HG03175 (cell line): ENCODE data around the gene ARMC6.
A peak's percentile ranks its signal among the peaks of the same experiment; 100 is the strongest.

Experiments
- ATAC-seq: cut with Tn5 transposase; IDR thresholded peaks from one replicate; pipeline ENCODE4 v1.9.1; 2021; ENCODE audit warnings: mild to moderate bottlenecking, moderate library complexity; ENCODE audit not compliant: unreplicated experiment

The ARMC6 gene

DNA sequence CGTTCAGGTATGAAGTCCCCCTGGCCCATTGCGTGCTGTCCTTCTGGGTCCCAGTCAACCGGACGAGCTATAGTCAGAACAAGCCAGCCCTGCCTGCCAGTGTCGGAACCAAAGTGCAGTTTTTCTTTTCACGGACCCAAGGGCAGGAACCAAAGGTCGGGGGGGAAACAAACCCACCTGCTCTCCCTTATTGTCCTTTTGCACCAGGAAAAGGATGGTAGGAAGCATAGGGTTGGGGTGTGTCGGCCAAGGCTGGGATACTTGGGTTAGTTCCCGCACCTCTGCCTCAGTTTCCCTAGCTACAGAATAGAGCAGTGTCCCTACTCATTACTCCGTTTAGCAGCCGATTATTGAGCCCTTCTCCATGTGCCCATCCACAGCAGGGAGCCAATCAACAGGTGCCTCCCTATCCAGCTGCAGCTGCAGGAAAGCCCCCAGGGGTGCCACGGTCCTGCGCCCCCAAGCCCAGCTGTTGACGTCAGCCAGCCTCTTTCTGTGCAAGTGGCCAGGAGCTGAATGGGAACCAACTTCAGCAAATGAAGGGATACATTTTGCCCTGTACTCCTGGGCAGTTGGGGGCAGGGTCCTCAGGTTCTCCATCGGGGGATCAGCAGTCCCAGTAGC, 21.0 kb downstream of the ARMC6 start:
- no peak for ATAC-seq

- ATAC-seq: no peak
These were observed 21.6 kb downstream of the ARMC6 start for GRCh38 chr19:19054939-19055440.

DNA sequence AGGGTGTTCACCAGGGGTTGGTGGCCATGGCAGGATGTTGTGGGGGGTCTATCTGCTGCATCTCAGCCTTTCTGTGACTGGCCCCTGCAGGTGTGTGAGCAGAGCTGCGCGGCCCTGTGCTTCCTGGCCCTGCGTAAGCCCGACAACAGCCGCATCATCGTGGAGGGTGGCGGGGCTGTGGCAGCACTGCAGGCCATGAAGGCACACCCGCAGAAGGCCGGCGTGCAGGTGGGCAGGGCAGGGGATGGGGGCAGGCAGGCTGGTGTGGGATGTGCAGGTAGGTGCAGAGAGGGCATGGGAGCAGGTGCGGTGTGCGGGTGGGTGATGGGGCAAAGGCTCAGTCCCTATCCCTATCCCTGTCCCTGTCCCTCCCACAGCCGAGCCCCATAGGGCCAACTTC, 22.3 kb downstream of the ARMC6 start:
- no peak for ATAC-seq

DNA sequence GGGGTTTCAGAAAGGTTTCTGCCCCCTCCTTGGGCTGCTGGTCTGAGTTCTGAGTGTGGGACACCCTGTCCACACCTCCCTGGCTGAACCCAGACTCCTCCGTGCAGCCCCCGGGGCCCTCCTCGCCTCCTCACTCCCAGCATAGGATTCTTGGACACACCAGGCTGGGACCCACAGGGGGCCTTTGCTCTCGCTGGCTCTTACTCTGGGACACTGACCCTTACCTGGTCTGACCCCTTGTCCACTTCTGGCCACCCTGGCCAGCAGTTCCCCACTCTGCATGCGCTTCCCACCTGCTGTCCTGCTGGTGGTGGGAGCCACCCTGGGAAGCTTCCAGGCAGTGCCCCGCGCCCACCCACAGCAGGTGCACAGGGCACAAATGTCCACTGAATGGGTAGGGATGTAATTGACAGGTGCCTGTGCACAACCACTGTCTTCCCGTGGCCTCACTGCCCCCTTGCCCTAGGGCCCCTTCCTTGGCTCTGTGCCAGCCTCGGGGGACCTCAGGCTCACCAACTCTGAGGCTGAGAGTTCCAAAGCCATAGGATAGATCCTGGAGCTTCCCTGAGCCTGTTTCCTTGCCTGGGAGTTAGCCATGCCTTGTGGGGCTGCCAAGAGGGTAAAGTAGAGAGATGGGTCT, 23.4 kb downstream of the ARMC6 start:
- no peak for ATAC-seq

- no peak for ATAC-seq
These were observed 23.9 kb downstream of the ARMC6 start for GRCh38 chr19:19057317-19057716.

DNA sequence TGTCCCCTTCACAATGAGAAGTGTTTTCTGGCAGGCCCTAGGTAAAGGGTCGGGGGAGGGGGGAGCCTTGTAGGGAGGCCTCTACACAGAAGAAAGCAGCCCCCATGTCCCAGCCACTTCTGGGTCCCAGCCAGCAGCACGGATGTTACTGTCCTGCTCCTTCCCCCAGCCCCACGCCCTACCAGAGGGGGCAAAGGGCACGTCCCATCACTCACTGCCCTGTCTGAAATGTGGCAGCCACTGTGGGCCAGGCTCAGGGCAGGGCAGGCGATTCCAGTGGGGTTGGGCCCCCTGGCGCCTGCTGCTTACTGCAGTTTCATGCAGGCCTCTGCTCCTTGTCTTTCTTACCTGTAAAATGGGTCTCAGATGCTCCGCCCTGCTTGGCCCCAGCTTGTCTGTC, 24.3 kb downstream of the ARMC6 start:
- no peak for ATAC-seq

- ATAC-seq: no peak
These were observed 25.8 kb downstream of the ARMC6 start for GRCh38 chr19:19059018-19059836.

GRCh38 chr19:19059837-19060611, 26.6 kb downstream of the ARMC6 start:
- no peak for ATAC-seq

DNA sequence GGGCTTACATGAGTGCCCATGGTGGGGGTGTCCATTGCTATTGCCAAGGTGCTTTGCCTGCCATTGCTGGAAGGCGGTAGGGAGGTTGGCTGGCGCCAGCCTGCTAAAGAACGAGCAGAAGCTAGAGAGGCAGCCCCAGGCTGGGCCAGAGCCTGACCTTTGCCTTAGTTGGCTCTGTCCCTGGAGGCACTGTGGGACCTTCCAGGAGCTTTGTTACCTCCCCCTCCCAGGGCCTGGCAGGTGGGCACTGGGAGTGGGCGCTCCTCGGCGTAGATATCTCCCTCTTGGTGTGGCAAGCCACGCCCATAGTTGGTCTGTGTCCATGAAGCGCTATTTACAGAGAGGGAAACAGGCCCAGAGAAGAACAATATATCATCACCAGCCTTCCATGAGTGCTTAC, 28.1 kb downstream of the ARMC6 start:
- ATAC-seq: no peak

GRCh38 chr19:19062454-19063182, 29.2 kb downstream of the ARMC6 start:
- ATAC-seq: no peak

DNA sequence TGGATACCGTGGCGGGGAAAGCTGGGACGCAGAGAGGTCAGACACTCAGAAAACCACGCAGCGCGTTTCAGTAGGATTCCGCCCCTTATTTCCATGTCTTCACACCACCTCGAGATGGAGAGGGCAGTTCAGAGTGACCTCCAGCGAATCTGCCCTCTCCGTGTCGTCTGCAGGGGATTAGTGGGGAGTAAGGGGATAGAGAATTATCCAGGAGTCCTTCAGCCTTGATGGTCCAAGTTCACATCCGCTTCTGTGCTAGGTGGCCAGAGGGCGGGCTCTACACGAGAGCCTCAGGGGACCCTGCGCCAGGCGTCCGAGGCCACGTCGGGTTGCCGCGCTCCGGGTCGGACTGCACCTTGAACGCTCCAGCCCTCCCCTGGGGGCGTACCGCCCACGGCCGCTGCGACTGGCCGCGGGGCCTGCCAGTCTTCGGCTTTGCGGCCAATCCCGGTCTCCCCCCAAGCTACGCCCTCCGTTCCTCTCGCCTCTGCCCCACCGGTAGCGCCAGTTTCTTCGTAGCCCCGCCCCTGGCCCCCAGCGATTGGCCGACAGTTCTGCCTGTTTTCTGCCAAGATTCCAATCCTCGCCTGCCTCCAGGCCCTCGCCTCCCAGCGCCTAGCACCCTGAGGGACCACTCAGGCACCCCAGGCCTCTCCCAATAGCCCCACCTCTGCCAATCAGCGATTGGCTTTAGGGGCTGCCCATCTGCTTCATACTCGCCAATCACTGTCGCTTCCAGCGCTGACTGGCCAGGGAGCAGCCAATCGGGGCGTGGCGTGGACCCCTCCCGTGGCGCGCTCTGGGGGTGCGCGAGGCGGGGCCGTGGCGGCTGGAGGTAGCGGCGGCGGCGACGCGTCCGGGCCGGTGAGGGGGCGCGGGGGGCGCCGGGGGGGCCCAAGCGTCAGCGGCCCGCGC, 30.0 kb downstream of the ARMC6 start, which contains the start of gene SLC25A42:
SLC25A42 (plus strand) TSS at position 812 of the 915 bp plus-strand sequence. CDS start 32,131 bp downstream, outside the sequence.
- ATAC-seq: peak; percentile 91

- ATAC-seq: peak; percentile 13
These were observed 30.8 kb downstream of the ARMC6 start for GRCh38 chr19:19064098-19064722.

GRCh38 chr19:19064811-19065745, 31.7 kb downstream of the ARMC6 start:
- ATAC-seq: no peak

- ATAC-seq: no peak
These were observed 34.1 kb downstream of the ARMC6 start for GRCh38 chr19:19067276-19068072.

DNA sequence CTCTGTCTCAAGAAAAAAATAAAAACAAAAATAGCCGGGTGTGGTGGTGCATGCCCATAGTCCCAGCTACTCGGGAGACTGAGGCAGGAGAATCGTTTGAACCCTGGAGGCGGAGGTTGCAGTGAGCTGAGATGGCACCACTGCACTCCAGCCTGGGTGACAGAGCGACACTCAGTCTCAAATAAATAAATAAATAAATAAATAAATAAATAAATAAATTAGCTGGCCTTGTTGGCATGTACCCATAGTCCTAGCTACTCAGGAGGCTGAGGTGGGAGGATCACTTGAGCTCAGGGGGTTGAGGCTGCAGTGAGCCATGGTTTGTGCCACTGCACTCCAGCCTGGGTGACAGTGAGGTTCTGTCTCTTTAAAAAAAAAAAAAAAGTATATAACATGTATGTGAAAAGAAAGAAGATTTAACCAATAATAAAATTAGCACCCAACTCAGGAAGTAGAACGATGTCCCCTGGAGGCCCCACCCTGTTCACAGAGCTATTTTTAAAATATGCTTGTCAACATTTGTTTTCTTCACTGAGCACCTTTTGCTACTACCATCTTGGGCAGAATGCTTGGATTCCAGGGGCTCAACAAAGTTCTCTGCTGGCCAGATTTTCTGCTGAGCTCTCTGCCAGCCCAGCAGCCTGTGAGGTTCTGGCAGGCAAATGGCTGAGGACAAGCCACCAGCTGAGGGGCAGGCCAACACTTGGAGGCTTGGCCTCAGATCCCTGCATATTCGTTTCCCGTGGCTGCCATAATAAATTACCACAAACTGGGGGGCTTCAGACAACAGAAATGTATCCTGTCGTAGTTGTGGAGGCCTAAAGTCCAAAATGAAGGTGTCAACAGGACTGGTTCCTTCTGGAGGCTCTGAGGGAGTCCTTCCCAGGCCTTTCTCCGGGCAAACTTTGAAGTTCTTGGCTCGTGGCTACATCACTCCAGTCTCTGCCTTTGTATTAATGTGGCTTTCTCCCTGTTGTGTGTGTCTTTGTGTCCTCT, 35.6 kb downstream of the ARMC6 start:
- no peak for ATAC-seq

GRCh38 chr19:19071897-19072296, 38.5 kb downstream of the ARMC6 start:
- no peak for ATAC-seq
